DOHH2 (cell line): ENCODE data around the gene NYAP2.

Experiments used
- CTCF ChIP-seq: fragments of 200-600 bp; sonication (generic); IDR thresholded peaks from one replicate; pipeline ENCODE4 v1.5.1; 2014; ENCODE audit warnings: antibody characterized with exemption, mild to moderate bottlenecking, low read depth, low read length; ENCODE audit not compliant: poor library complexity, severe bottlenecking
- EZH2phosphoT487 ChIP-seq: fragments of 200-600 bp; sonication (generic); IDR thresholded peaks from 2 replicates; pipeline ENCODE4 v1.6.1; 2017; ENCODE audit warnings: borderline replicate concordance, mild to moderate bottlenecking, antibody characterized with exemption, low read length, moderate library complexity, mixed read lengths

DNA sequence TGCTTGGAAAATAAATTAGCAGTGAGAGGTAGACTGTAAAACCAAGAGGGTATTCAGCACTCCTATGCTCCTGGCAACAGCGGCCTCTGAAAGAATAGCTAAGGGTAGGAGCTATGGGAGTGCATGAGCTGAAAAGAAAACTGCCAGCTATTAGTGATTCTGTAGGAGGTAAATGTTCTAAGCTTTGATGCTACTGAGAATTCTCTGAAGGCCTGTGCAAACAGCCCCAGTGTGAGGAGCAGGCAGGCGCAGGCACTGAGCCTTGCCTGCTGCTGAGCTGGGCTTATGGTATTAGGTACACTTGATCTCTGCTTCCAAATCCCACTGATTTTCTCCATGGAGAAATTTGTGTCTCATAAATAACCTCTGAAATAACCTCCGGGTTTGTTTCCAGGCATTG lies 86.7 kb downstream of the NYAP2 start:
- TF ChIP-seq CTCF (no peak), EZH2phosphoT487 (no peak)
